ENCODE results near the gene MPC1.

The MPC1 gene

DNA sequence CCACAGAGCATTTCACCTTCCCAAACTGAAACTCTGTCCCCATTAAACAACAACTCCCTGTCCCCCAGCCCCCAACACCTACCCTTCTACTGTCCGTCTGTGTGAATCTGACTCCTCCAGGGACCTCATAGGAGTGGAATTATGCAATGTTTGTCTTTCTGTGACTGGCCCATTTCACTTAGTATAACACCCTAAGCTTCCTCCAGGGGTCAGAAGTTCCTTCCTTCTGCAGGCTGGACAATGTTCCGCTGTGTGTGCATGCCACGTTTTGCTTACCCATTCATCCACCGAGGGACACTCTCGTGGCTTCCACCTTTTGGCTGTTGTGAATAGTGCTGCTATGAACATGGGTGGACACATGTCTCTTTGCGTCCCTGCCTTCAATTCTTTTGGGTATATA lies 37.6 kb upstream of the MPC1 start:
- no peak overlapping the region for H3K4me3 ChIP-seq (ENCODE audit: low read depth, low read length)
- TF ChIP-seq, protein P1, sequence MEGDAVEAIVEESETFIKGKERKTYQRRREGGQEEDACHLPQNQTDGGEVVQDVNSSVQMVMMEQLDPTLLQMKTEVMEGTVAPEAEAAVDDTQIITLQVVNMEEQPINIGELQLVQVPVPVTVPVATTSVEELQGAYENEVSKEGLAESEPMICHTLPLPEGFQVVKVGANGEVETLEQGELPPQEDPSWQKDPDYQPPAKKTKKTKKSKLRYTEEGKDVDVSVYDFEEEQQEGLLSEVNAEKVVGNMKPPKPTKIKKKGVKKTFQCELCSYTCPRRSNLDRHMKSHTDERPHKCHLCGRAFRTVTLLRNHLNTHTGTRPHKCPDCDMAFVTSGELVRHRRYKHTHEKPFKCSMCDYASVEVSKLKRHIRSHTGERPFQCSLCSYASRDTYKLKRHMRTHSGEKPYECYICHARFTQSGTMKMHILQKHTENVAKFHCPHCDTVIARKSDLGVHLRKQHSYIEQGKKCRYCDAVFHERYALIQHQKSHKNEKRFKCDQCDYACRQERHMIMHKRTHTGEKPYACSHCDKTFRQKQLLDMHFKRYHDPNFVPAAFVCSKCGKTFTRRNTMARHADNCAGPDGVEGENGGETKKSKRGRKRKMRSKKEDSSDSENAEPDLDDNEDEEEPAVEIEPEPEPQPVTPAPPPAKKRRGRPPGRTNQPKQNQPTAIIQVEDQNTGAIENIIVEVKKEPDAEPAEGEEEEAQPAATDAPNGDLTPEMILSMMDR (IDR thresholded peaks at IDR 0.05; ENCODE audit: low read depth, low read length, missing control alignments) = no peak
- no peak for DNase-seq (ENCODE audit: low read depth)

DNA sequence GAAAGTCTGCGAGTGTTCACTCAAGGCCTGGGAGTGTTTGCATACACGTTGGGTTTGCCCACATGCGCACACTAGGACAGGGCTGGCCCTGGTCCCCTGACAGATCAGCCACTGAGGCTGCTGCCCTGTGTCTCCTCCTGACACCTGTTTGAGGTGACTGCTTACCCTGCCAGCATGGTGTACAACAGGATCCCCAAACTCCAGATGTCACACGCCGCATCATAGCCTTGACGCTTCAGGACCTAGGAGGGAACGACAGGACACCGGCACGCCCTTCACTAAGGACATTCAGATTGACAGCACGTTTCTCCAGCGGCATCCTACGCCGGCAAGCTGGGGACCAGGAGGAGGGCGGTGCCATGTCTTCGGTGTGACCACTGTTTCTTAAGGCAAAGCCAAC lies 37.0 kb upstream of the MPC1 start:
- no peak overlapping the region for H3K4me3 ChIP-seq (ENCODE audit: low read depth, low read length)
- TF ChIP-seq, protein P1 (IDR thresholded peaks at IDR 0.05; ENCODE audit: low read depth, low read length, missing control alignments) = no peak

DNA sequence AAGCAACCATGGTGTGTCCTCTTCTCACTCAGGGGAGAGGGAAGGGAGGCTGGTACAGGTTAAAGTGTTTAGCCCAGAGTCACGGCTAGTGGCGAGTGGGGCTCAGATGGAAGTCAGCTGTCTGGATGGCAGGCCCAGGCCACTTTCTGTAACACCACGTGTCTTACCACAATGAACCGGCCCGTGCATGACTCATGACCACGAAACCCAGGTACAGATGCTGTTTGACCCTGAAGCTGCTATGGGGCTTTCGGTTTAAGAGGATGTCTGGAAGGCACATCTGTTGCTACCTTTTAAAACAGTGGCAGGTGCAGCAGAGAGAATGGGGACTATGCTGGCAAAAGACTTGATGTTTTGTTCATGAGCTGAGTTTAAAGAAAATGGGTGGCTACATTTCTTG lies 36.5 kb upstream of the MPC1 start:
- peak; percentile 61 for DNase-seq (ENCODE audit: low read depth)
- H3K4me3 ChIP-seq (ENCODE audit: low read depth, low read length) = no peak overlapping the region
- TF ChIP-seq, protein P1 (IDR thresholded peaks at IDR 0.05; ENCODE audit: low read depth, low read length, missing control alignments) = no peak

More for the DNA sequence above, 37.0 kb upstream of the MPC1 start:
- DNase-seq (ENCODE audit: low read depth) = no peak

DNA sequence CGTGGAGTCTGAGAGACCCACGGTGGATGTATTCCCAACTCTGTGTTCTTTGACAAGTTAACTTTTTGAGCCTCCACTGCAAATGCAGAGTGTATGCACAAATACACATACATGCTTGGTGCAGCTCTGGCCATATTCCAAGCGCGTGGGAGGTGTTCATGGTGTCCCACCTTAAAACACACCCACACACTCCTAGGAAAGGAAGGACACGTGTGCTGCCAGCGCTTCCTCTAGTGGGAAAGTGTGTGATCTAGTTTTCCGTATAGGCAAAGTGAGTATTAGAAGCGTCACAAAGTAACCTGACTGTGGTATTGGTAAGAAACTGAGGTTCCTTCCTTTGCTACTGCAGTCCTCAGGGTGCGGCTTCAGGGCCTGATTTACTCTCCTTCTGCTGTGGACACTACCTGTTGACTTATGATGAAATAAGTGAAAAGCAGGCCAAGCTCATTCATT lies 36.0 kb upstream of the MPC1 start:
- DNase-seq (ENCODE audit: low read depth) = no peak
- H3K4me3 ChIP-seq (ENCODE audit: low read depth, low read length) = no peak overlapping the region
- TF ChIP-seq, protein P1 (IDR thresholded peaks at IDR 0.05; ENCODE audit: low read depth, low read length, missing control alignments) = no peak

DNA sequence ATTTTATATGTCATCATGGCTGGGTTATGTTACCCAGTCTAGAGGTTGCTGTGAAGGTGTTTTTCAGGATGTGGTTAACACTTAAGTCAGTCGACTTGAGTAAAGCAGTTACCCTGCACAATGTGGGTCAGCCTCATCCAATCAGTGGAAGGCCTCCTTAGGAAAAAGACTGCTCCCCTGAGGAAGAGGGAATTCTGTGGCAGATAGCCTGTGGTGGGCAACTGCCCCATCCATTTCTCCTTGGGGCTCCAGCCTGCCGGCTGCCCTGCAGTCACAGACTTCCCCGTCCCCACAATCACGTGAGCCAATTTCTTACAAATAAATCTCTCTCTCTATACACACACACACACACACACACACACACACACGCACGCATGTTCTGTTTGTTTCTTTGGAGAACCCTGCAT lies 34.5 kb upstream of the MPC1 start:
- no peak for DNase-seq (ENCODE audit: low read depth)
- no peak overlapping the region for H3K4me3 ChIP-seq (ENCODE audit: low read depth, low read length)
- TF ChIP-seq, protein P1 (IDR thresholded peaks at IDR 0.05; ENCODE audit: low read depth, low read length, missing control alignments) = no peak

DNA sequence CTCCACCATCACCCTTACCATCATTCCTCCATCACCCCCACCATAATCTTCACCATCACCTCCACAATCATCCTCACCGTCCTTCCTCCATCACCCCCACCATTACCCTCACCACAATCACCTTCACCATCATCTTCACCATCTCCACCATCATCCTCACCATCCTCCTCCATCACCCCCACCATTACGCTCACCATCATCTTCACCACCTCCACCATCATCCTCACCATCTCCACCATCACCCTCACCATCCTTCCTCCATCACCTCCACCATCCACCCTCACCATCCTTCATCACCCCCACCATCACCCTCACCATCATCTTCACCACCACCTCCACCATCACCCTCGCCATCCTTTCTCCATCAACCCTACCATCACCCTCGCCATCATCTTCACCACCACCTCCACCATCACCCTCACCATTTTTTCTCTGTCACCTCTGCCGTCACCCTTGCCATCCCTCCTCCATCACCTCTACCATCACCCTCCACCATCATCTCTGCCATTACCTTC lies 33.1 kb upstream of the MPC1 start:
- H3K4me3 ChIP-seq (ENCODE audit: low read depth, low read length) = no peak overlapping the region
- TF ChIP-seq, protein P1 (IDR thresholded peaks at IDR 0.05; ENCODE audit: low read depth, low read length, missing control alignments) = no peak

DNA sequence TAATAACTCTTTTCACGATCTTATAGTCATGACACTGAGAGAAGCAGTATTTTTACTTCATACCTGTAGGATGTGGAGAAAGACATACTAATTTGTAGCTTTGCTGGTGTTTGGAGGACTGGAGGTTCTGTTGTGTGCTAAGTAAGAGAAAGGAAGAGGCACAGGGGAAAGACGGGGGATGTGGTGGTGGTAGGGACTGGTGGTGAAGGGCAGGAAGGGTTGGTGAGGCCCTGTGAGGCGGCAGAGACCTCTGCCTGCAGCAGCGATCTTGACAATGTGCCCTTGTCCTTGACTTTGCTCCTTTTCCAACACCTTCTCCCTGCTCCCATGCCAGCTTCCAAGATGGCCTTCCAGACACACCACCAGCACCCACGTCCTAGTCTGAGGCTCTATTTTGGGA lies 32.6 kb upstream of the MPC1 start:
- no peak overlapping the region for H3K4me3 ChIP-seq (ENCODE audit: low read depth, low read length)
- TF ChIP-seq, protein P1 (IDR thresholded peaks at IDR 0.05; ENCODE audit: low read depth, low read length, missing control alignments) = no peak

More for the DNA sequence above, 33.1 kb upstream of the MPC1 start:
- no peak for DNase-seq (ENCODE audit: low read depth)

More for the DNA sequence above, 32.6 kb upstream of the MPC1 start:
- no peak for DNase-seq (ENCODE audit: low read depth)

Measured in GM12864 (cell line).